GM19099 (cell line): ENCODE results near the gene DIPK2A.

Experiments
- POLR2A ChIP-seq: IDR thresholded peaks from 3 replicates; pipeline ENCODE4 v1.6.1; 2011; ENCODE audit warnings: low read depth; ENCODE audit not compliant: insufficient read length; ENCODE audit errors: extremely low read depth

Gene DIPK2A

GRCh38 chr3:143972155-143972504 lies 507 bp downstream of the DIPK2A start:
- no peak for TF ChIP-seq POLR2A

GRCh38 chr3:143972505-143973258 lies 1.1 kb downstream of the DIPK2A start:
- TF ChIP-seq POLR2A = peak; percentile 36

- TF ChIP-seq POLR2A = peak; percentile 43
Observed at GRCh38 chr3:143973259-143974021, 1.8 kb downstream of the DIPK2A start.

- TF ChIP-seq POLR2A = no peak
Observed at GRCh38 chr3:143974271-143975238, 2.9 kb downstream of the DIPK2A start.

DNA sequence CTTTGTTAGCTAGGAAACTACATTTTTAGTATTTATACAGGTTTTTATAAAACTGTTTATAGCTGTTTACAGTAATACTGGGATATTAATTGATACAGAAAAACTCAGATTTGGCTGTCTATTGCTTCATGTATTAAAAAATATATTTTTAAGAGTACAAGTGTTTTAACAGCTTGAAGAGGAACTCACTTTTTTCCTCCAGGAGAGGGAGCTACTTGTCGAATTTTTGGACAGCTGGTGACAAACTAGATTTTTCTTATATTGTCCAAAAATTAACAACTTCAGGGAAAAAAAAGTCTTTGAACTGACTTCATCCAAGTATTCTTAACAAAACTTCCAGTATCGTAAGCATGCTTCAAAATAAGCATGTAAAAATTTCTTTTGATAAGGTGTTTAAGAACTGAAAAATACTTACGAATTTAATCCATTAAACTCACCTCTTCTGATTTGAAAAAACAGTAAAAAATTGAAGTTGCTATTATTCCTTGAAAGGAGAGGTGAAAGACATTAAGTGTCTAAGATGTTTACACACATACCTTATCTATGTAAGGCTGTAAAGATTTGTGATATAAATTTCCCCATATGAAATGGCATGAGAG lies 4.0 kb downstream of the DIPK2A start:
- TF ChIP-seq POLR2A = no peak

DNA sequence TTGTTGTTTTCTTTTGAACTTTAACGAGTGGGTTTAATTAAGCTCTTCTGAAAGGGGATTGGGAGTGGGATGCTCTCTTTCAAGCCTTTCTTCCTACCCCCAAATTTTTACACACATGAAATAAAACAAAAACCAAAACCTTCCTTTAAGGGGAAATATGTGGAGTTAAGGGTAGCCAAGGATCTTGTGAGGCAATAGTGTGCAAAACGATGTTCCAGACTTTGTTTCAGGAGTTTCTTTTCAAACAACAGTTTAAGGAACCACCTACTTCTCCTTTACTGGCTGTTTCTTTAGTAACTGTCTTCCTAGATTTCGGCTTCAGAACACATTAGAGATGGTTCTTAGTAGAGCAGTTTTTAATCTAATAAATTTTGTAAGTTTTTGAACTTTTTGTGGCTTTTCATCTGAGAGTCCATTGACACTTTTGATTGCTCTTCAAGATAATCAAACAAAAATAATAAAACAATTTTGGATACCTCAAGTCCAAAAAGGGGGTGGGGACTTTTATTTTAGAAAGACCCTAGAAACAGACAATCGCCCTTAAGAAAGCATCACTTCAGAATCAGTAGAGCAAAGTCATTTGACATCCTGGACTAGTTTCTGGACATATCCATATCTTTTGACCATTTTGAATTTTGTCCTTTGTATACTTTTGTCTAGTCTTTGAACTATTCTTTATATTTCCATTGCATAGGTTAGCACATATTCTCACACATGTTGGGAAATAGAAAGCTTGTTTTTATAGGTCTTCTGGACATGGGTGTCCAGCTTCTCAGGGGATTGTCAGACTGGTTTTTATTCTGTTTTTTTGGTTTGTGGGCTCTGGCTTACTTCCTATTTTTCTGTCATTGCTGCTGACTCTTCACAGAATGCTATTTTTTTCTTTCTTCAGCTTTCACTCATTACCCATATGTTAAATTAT lies 6.0 kb downstream of the DIPK2A start:
- TF ChIP-seq POLR2A = no peak

GRCh38 chr3:143978263-143978631 lies 6.6 kb downstream of the DIPK2A start:
- no peak for TF ChIP-seq POLR2A

DNA sequence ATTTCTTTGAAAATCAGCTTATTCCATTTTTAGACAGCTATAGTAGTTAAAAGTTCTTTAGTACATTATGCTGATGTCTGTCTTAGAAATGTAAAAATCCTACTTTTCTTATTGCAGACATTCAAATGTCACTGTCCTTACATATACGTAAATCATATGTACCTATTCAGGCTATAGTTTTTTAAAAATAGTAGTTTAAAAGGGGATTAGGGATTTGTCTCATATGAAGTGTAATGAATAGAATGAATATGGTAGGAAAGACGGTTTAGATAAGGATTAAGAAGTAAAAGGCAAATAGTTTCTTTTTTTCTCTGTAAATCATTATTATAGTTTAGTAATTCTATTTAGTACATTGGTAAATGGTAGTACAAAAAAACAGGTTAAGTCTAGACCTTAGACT lies 7.4 kb downstream of the DIPK2A start:
- no peak for TF ChIP-seq POLR2A

DNA sequence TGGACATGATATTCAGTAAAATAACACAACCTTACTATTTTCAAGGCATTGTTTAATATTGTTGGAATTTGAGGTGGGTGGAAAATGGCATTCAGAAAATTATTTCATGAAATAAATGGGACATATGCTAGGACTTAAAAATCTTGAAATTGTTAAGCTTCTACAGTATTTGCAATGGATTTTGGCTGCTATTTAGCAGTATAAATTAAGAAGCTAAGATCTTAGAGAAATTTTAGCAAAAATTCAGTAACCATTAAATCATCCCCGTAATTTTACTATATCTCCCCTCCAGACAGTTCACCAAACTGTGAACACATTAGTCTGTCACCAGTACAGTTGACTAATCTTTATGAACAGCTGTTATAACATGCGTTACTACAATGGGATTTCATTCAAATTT lies 8.2 kb downstream of the DIPK2A start:
- TF ChIP-seq POLR2A = no peak

- TF ChIP-seq POLR2A = no peak
Observed at GRCh38 chr3:143988306-143988705, 16.7 kb downstream of the DIPK2A start.

- TF ChIP-seq POLR2A = no peak
Observed at GRCh38 chr3:143989461-143989860, 17.8 kb downstream of the DIPK2A start.

GRCh38 chr3:143991713-143992112 lies 20.1 kb downstream of the DIPK2A start:
- no peak for TF ChIP-seq POLR2A

- TF ChIP-seq POLR2A = no peak
Observed at GRCh38 chr3:143998266-143998665, 26.6 kb downstream of the DIPK2A start.

DNA sequence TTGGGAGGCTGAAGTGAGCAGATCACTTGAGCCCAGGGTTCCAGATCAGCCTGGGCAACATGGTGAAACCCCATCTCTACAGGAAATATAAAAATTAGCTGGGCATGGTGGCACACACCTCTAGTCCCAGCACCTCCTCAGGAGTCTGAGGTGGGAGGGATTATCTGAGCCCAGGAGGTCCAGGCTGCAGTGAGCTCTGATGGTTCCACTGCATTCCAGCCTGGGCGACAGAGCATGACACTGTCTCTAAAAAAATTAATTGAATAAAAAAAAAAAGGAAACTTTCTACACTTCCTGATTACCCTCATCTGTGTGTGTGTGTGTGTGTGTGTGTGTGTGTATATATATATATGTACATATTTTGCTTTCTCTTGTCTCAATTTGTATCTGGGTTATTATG lies 31.4 kb downstream of the DIPK2A start:
- no peak for TF ChIP-seq POLR2A
